Testis (tissue), 2 donors: ENCODE measurements around the gene MYCN.

Source experiments
- CTCF ChIP-seq, 3 experiments: fragments of 450-650 bp in 2 of 3; fragments of 200-600 bp in 1 of 3; sonication (generic) in 1 of 3; IDR thresholded peaks; one replicate each; pipeline ENCODE4 v1.5.1; 2016 to 2019; ENCODE audit warnings: antibody characterized with exemption in 3 of 3, mild to moderate bottlenecking in 2 of 3, moderate library complexity in 1 of 3
- POLR2A ChIP-seq: fragments of 450-650 bp; IDR thresholded peaks from one replicate; pipeline ENCODE4 v1.6.1; 2017; ENCODE audit warnings: antibody characterized with exemption, mild to moderate bottlenecking, moderate library complexity

- TF ChIP-seq CTCF (IDR thresholded peaks at IDR 0.05) (no peak), POLR2A (no peak)
Observed at GRCh38 chr2:15932394-15933183, 7.8 kb upstream of the MYCN start.
